Adrenal gland (tissue), 5 donors: ENCODE data around the gene RMI2.

Source experiments
- POLR2A ChIP-seq, 2 donors: fragments of 450-650 bp; IDR thresholded peaks; one replicate each; pipeline ENCODE4 v1.6.1; 2017; ENCODE audit warnings: antibody characterized with exemption in 2 of 2, mild to moderate bottlenecking in 2 of 2, moderate library complexity in 1 of 2
- TF ChIP-seq, protein P1 (sequence below), 6 experiments: fragments of 450-650 bp in 4 of 6; fragments of 200-600 bp in 2 of 6; sonication (generic) in 1 of 6; IDR thresholded peaks; 1 replicate in 5 of 6; 2 replicates in 1 of 6; pipeline versions ENCODE4 v1.5.1 to v1.8.0; 2016 to 2021; ENCODE audit warnings: antibody characterized with exemption in 6 of 6, mild to moderate bottlenecking in 2 of 6, moderate library complexity in 1 of 6
- donor health status: DM: no; HTN: no; CAD: no.

- TF ChIP-seq, protein P1, sequence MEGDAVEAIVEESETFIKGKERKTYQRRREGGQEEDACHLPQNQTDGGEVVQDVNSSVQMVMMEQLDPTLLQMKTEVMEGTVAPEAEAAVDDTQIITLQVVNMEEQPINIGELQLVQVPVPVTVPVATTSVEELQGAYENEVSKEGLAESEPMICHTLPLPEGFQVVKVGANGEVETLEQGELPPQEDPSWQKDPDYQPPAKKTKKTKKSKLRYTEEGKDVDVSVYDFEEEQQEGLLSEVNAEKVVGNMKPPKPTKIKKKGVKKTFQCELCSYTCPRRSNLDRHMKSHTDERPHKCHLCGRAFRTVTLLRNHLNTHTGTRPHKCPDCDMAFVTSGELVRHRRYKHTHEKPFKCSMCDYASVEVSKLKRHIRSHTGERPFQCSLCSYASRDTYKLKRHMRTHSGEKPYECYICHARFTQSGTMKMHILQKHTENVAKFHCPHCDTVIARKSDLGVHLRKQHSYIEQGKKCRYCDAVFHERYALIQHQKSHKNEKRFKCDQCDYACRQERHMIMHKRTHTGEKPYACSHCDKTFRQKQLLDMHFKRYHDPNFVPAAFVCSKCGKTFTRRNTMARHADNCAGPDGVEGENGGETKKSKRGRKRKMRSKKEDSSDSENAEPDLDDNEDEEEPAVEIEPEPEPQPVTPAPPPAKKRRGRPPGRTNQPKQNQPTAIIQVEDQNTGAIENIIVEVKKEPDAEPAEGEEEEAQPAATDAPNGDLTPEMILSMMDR (IDR thresholded peaks at IDR 0.05): no peak
- TF ChIP-seq POLR2A (IDR thresholded peaks at IDR 0.05): no peak
Measured at GRCh38 chr16:11353158-11353557, 7.9 kb downstream of the RMI2 start.
